WTC11 (cell line): ENCODE data around the gene TMED9. TPM values are rescaled to one million over a fixed set of nuclear protein-coding genes. Genes with fewer than 3 reads are reported as not detected.

ENCODE experiments used
- ATAC-seq: fragments of 200-7000 bp; cut with Tn5 transposase; 2 replicates; pipeline ENCODE4 v1.10.0; 2021; ENCODE audit warnings: mild to moderate bottlenecking, moderate library complexity
- CTCF ChIA-PET: fragments of 300-600 bp; sonication (Branson Sonifier 250); formaldehyde crosslinking; loops from one replicate; lab custom pipeline; 2021; ENCODE audit warnings: antibody characterized with exemption; lab: Charles Lee
- POLR2A ChIA-PET: fragments of 350-600 bp; sonication (Branson Sonifier 250); formaldehyde crosslinking; loops from one replicate; lab custom pipeline; 2021; ENCODE audit warnings: antibody characterized with exemption; lab: Charles Lee
- DNase-seq: peaks from one replicate; pipeline ENCODE4 v3.0.0; 2021; ENCODE audit warnings: low spot score
- H3K27ac Mint-ChIP-seq: 2 replicates; pipeline ENCODE4 v1.8.0; 2021; ENCODE audit warnings: mixed read lengths
- H3K27me3 Mint-ChIP-seq: 2 replicates; pipeline ENCODE4 v1.8.0; 2021; ENCODE audit warnings: low read depth, mild to moderate bottlenecking, moderate library complexity, mixed read lengths
- H3K36me3 Mint-ChIP-seq: 2 replicates; pipeline ENCODE4 v1.8.0; 2021; ENCODE audit warnings: mixed read lengths
- H3K4me1 Mint-ChIP-seq: 2 replicates; pipeline ENCODE4 v1.8.0; 2022; ENCODE audit warnings: mixed read lengths
- H3K4me3 Mint-ChIP-seq: 2 replicates; pipeline ENCODE4 v1.8.0; 2021; ENCODE audit warnings: mild to moderate bottlenecking, moderate library complexity, mixed read lengths
- H3K9me3 Mint-ChIP-seq: 2 replicates; pipeline ENCODE4 v1.8.0; 2021; ENCODE audit warnings: mixed read lengths
- AFF4 ChIP-seq: sonication (generic); formaldehyde crosslinking; IDR thresholded peaks from 2 replicates; pipeline ENCODE4 v1.8.1; 2023; ENCODE audit warnings: mild to moderate bottlenecking, missing genetic modification reagents, borderline replicate concordance
- ARID4B ChIP-seq: sonication (generic); formaldehyde crosslinking; IDR thresholded peaks from 2 replicates; pipeline ENCODE4 v1.8.0; 2023; ENCODE audit warnings: missing genetic modification reagents, mild to moderate bottlenecking, borderline replicate concordance
- ESRRA ChIP-seq: sonication (generic); formaldehyde crosslinking; IDR thresholded peaks from 2 replicates; pipeline ENCODE4 v1.8.1; 2022; ENCODE audit warnings: mild to moderate bottlenecking, missing genetic modification reagents, borderline replicate concordance
- HMGA2 ChIP-seq: fragments of 250-450 bp; sonication (Bioruptor Pico); IDR thresholded peaks from 2 replicates; pipeline ENCODE4 v1.4.0; 2021; ENCODE audit warnings: mild to moderate bottlenecking, moderate library complexity
- IRF2 ChIP-seq: sonication (generic); formaldehyde crosslinking; IDR thresholded peaks from 2 replicates; pipeline ENCODE4 v1.8.0; 2022; ENCODE audit warnings: low read depth, missing genetic modification reagents, borderline replicate concordance
- JAZF1 ChIP-seq: fragments of 250-450 bp; sonication (Bioruptor Pico); IDR thresholded peaks from 2 replicates; pipeline ENCODE4 v1.9.0; 2021; ENCODE audit warnings: moderate library complexity, mild to moderate bottlenecking, inconsistent platforms
- MLX ChIP-seq: sonication (generic); formaldehyde crosslinking; IDR thresholded peaks from 2 replicates; pipeline ENCODE4 v1.8.1; 2023; ENCODE audit warnings: mild to moderate bottlenecking, missing genetic modification reagents, moderate library complexity
- NR1H2 ChIP-seq: sonication (generic); formaldehyde crosslinking; IDR thresholded peaks from 2 replicates; pipeline ENCODE4 v1.9.0; 2021; ENCODE audit warnings: mild to moderate bottlenecking, moderate library complexity, missing genetic modification reagents
- RELA ChIP-seq: sonication (generic); formaldehyde crosslinking; IDR thresholded peaks from 2 replicates; pipeline ENCODE4 v1.8.1; 2022; ENCODE audit warnings: missing genetic modification reagents, mild to moderate bottlenecking, borderline replicate concordance
- STAT6 ChIP-seq: sonication (generic); formaldehyde crosslinking; conservative IDR thresholded peaks from 2 replicates; pipeline ENCODE4 v1.8.1; 2023; ENCODE audit warnings: mild to moderate bottlenecking, low read depth, missing genetic modification reagents, moderate library complexity
- TEAD1 ChIP-seq: sonication (generic); formaldehyde crosslinking; IDR thresholded peaks from 2 replicates; pipeline ENCODE4 v1.8.0; 2022; ENCODE audit warnings: mild to moderate bottlenecking, missing genetic modification reagents
- USF2 ChIP-seq: sonication (generic); formaldehyde crosslinking; IDR thresholded peaks from 2 replicates; pipeline ENCODE4 v1.8.1; 2023; ENCODE audit warnings: mild to moderate bottlenecking, missing genetic modification reagents, moderate library complexity
- ZNF121 ChIP-seq: sonication (generic); formaldehyde crosslinking; IDR thresholded peaks from 2 replicates; pipeline ENCODE4 v1.8.0; 2023; ENCODE audit warnings: missing genetic modification reagents
- ZNF423 ChIP-seq: fragments of 250-450 bp; sonication (Bioruptor Pico); IDR thresholded peaks from 2 replicates; pipeline ENCODE4 v2.1.2; 2022; ENCODE audit warnings: mild to moderate bottlenecking, moderate library complexity
- total RNA-seq: library from RNA; stranded (reverse); gene quantifications from 3 replicates; pipeline ENCODE4 v1.2.3, GENCODE V29; 2021

Gene TMED9
- total RNA-seq, 1 experiment from 2014 or later = 164 TPM

- Mint-ChIP-seq H3K36me3 (peaks cover 31% of the 10 kb centered on the region), H3K27me3 (peaks cover 18% of the 10 kb centered on the region), H3K4me3 (no peak overlapping the region), H3K4me1 (peaks cover 17% of the 10 kb centered on the region), H3K9me3 (no peaks in the 10 kb centered on the region), H3K27ac (no peak overlapping the region)
- CTCF ChIA-PET = no interaction called here
- DNase-seq (no peak), ATAC-seq (no peak)
- TF ChIP-seq ESRRA = no peak
- TF ChIP-seq AFF4 (CRISPR knock-in tag) = no peak
- no peak for TF ChIP-seq HMGA2
- no peak for TF ChIP-seq IRF2
- TF ChIP-seq USF2 (CRISPR knock-in tag) = no peak
- no peak for TF ChIP-seq STAT6
- no peak for TF ChIP-seq JAZF1
- no peak for TF ChIP-seq ZNF423 (CRISPR knock-in tag)
- TF ChIP-seq ARID4B (CRISPR knock-in tag) = no peak
- TF ChIP-seq RELA (CRISPR knock-in tag) = no peak
- no peak for TF ChIP-seq NR1H2
- no peak for TF ChIP-seq ZNF121 (CRISPR knock-in tag)
- no peak for TF ChIP-seq MLX (CRISPR knock-in tag)
- TF ChIP-seq TEAD1 = no peak
- POLR2A ChIA-PET = no interaction called here
Measured at GRCh38 chr5:177595991-177596774, 4.2 kb downstream of the TMED9 start.
